ENCODE results near the gene SERPINA9. TPM values are rescaled to one million over a fixed set of nuclear protein-coding genes. Genes with fewer than 3 reads are reported as not detected.

SERPINA9 gene
- polyA plus RNA-seq, 1 donor (not counting 4 experiments of a cell fraction or from before 2014, with no cell fraction given) = 0.05 TPM

- H3K79me2 ChIP-seq (ENCODE audit: control insufficient read depth, insufficient read depth, low read length) = no peaks in the 10 kb centered on the region
- H3K4me3 ChIP-seq (ENCODE audit: control insufficient read depth in 2 of 3, extremely low read depth in 1 of 3, insufficient read depth in 2 of 3, low read depth in 1 of 3, low read length in 3 of 3) = no peak overlapping the region
- H3K9me3 ChIP-seq (ENCODE audit: control insufficient read depth, low read depth, low read length) = peaks cover 4% of the 10 kb centered on the region
- no peak overlapping the region for H3K27ac ChIP-seq (ENCODE audit: control insufficient read depth, insufficient read depth, low read length)
- no peak overlapping the region for H3K9ac ChIP-seq (ENCODE audit: control insufficient read depth, extremely low read depth, insufficient read depth, low read length)
- dilution Hi-C loops (cut with MboI; ENCODE audit: extremely low pct_ligation_motif_present, low sequenced_read_pairs) = no loop called here
- no peaks in the 10 kb centered on the region for H4K20me1 ChIP-seq (ENCODE audit: control insufficient read depth, extremely low read depth, insufficient read depth, low read length)
- H3K36me3 ChIP-seq (ENCODE audit: control insufficient read depth in 2 of 2, extremely low read depth in 1 of 2, insufficient read depth in 2 of 2, low read length in 2 of 2) = no peaks in the 10 kb centered on the region
- TF ChIP-seq EZH2 (IDR thresholded peaks at IDR 0.05; ENCODE audit: low read length) (no peak), CTCF (optimal IDR thresholded peaks at IDR 0.05 in 1 of 3, IDR thresholded peaks at IDR 0.05 in 1 of 3, conservative IDR thresholded peaks at IDR 0.05 in 1 of 3; ENCODE audit: extremely low read depth in 1 of 3, insufficient read depth in 2 of 3, low read length in 3 of 3) (no peak)
- no peak overlapping the region for H3K4me2 ChIP-seq (ENCODE audit: control insufficient read depth, extremely low read depth, insufficient read depth, low read depth, low read length)
- H3K27me3 ChIP-seq (ENCODE audit: control insufficient read depth, extremely low read depth, insufficient read depth, low read length) = peaks cover 13% of the 10 kb centered on the region
- no peak for DNase-seq (ENCODE audit: low read depth, low spot score)
- FAIRE-seq = no peak
- no peaks in the 10 kb centered on the region for H3K4me1 ChIP-seq (ENCODE audit: control insufficient read depth, extremely low read depth, insufficient read depth, low read length)
- no peak overlapping the region for H2AFZ ChIP-seq (ENCODE audit: control insufficient read depth, low read length)
- no peaks in the 10 kb centered on the region for H3K9me1 ChIP-seq (ENCODE audit: control insufficient read depth, extremely low read depth, insufficient read depth, low read length)
Measured at GRCh38 chr14:94521375-94522114, 45.5 kb upstream of the SERPINA9 start.

GRCh38 chr14:94517641-94518257 is 41.8 kb upstream of the SERPINA9 start:
- peaks cover 13% of the 10 kb centered on the region for H3K27me3 ChIP-seq (ENCODE audit: control insufficient read depth, extremely low read depth, insufficient read depth, low read length)
- no peak for TF ChIP-seq EZH2 (IDR thresholded peaks at IDR 0.05; ENCODE audit: low read length)
- no peak for TF ChIP-seq CTCF (optimal IDR thresholded peaks at IDR 0.05 in 1 of 3, IDR thresholded peaks at IDR 0.05 in 1 of 3, conservative IDR thresholded peaks at IDR 0.05 in 1 of 3; ENCODE audit: extremely low read depth in 1 of 3, insufficient read depth in 2 of 3, low read length in 3 of 3)
- H4K20me1 ChIP-seq (ENCODE audit: control insufficient read depth, extremely low read depth, insufficient read depth, low read length) = no peaks in the 10 kb centered on the region
- H3K4me2 ChIP-seq (ENCODE audit: control insufficient read depth, extremely low read depth, insufficient read depth, low read depth, low read length) = no peak overlapping the region
- H3K9me1 ChIP-seq (ENCODE audit: control insufficient read depth, extremely low read depth, insufficient read depth, low read length) = no peaks in the 10 kb centered on the region
- H3K27ac ChIP-seq (ENCODE audit: control insufficient read depth, insufficient read depth, low read length) = no peak overlapping the region
- no peak overlapping the region for H3K9ac ChIP-seq (ENCODE audit: control insufficient read depth, extremely low read depth, insufficient read depth, low read length)
- H3K4me1 ChIP-seq (ENCODE audit: control insufficient read depth, extremely low read depth, insufficient read depth, low read length) = no peaks in the 10 kb centered on the region
- H2AFZ ChIP-seq (ENCODE audit: control insufficient read depth, low read length) = no peak overlapping the region
- DNase-seq (ENCODE audit: low read depth, low spot score) (no peak), FAIRE-seq (no peak)
- no peak overlapping the region for H3K4me3 ChIP-seq (ENCODE audit: control insufficient read depth in 2 of 3, extremely low read depth in 1 of 3, insufficient read depth in 2 of 3, low read depth in 1 of 3, low read length in 3 of 3)
- H3K79me2 ChIP-seq (ENCODE audit: control insufficient read depth, insufficient read depth, low read length) = no peaks in the 10 kb centered on the region
- H3K9me3 ChIP-seq (ENCODE audit: control insufficient read depth, low read depth, low read length) = peaks cover 4% of the 10 kb centered on the region
- H3K36me3 ChIP-seq (ENCODE audit: control insufficient read depth in 2 of 2, extremely low read depth in 1 of 2, insufficient read depth in 2 of 2, low read length in 2 of 2) = no peaks in the 10 kb centered on the region
- dilution Hi-C loops (cut with MboI; ENCODE audit: extremely low pct_ligation_motif_present, low sequenced_read_pairs) = no loop called here
